LHCN-M2 (cell line): ENCODE measurements around the gene C12orf43. TPM values are rescaled to one million over a fixed set of nuclear protein-coding genes. Genes with fewer than 3 reads are reported as not detected.

Experiments
- DNase-seq: peaks from one replicate; pipeline ENCODE4 v3.0.0-alpha.2; 2012; ENCODE audit warnings: low read depth
- total RNA-seq: library from RNA; depleted of rRNA; stranded (reverse); fragments of >200 nt; gene quantifications from 2 replicates; pipeline ENCODE4 v1.2.3, GENCODE V29; 2014

The C12orf43 gene
- total RNA-seq, 1 experiment from 2014 or later: 18.1 TPM

- no peak for DNase-seq
Observed at GRCh38 chr12:120999191-121000120, 16.8 kb downstream of the C12orf43 start.

- DNase-seq: no peak
Observed at GRCh38 chr12:120998435-120998834, 17.9 kb downstream of the C12orf43 start.

GRCh38 chr12:120997448-120997847, 18.8 kb downstream of the C12orf43 start:
- no peak for DNase-seq

- DNase-seq: no peak
Observed at GRCh38 chr12:120996133-120996746, 20.0 kb downstream of the C12orf43 start.

GRCh38 chr12:120994589-120995337, 21.5 kb downstream of the C12orf43 start:
- DNase-seq: no peak

DNA sequence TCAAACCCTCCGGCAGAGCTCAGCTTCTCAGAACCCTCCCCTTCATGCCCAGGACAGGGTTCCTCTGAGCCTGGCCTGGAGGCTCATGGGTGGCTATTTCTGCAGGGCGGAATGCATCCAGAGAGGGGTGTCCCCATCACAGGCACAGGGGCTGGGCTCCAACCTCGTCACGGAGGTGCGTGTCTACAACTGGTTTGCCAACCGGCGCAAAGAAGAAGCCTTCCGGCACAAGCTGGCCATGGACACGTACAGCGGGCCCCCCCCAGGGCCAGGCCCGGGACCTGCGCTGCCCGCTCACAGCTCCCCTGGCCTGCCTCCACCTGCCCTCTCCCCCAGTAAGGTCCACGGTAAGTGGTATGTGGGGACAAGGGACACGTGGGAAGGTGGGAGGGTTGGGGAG, 22.2 kb downstream of the C12orf43 start:
- no peak for DNase-seq

- no peak for DNase-seq
Observed at GRCh38 chr12:120993496-120993895, 22.8 kb downstream of the C12orf43 start.

GRCh38 chr12:120992989-120993388, 23.3 kb downstream of the C12orf43 start:
- no peak for DNase-seq

- no peak for DNase-seq
Observed at GRCh38 chr12:120991965-120992364, 24.3 kb downstream of the C12orf43 start.

DNA sequence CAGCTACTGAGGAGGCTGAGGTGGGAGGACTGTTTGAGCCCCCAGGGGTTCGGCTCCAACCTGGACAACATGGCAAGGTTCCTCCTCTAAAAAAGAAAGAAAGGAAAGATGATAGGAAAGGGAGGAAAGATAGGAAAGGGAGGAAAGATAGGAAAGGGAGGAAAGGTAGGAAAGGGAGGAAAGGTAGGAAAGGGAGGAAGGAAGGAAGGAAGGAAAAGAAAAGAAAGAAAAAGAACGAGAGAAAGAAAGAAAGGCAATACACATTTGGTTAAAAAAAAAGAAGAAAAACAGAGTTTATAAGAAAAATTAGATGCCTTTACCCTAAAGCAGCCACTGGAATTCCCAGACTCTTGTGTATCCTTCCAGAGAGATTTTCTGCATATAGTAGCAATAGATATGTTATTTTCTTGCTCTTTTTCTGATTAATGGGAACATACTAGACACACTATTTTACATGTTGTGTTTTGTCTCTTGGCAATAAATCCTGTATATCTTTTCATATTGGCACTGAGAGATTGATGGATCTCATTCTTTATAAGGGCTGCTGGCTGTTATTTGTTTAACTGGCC, 25.7 kb downstream of the C12orf43 start:
- no peak for DNase-seq

- DNase-seq: no peak
Observed at GRCh38 chr12:120989687-120990086, 26.6 kb downstream of the C12orf43 start.

DNA sequence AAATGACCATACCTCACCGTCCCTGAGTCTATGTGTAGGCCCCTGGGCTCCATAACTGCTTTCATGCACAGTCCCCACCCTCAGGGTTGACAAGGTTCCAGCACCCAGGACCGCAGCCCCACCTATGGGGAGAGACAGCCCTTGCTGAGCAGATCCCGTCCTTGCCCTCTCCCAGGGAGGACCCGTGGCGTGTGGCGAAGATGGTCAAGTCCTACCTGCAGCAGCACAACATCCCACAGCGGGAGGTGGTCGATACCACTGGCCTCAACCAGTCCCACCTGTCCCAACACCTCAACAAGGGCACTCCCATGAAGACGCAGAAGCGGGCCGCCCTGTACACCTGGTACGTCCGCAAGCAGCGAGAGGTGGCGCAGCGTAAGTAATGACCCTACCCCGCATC, 27.6 kb downstream of the C12orf43 start:
- no peak for DNase-seq

DNA sequence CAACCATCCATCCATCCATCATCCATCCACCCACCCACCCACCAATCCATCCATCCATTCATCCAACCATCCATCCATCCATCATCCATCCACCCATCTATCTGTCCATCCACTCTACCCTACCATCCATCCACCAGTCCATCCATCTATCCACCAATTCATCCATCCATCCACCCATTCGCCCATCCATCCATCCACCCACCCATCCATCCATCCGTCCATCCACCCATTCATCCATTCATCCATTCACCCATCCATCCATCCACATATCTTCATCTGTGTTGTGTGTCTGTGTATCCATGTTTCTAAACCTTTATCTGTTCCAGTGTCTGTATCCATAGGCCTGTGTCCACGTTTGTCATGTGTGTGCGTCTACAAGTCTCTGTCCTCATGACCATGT, 28.1 kb downstream of the C12orf43 start:
- DNase-seq: no peak

DNA sequence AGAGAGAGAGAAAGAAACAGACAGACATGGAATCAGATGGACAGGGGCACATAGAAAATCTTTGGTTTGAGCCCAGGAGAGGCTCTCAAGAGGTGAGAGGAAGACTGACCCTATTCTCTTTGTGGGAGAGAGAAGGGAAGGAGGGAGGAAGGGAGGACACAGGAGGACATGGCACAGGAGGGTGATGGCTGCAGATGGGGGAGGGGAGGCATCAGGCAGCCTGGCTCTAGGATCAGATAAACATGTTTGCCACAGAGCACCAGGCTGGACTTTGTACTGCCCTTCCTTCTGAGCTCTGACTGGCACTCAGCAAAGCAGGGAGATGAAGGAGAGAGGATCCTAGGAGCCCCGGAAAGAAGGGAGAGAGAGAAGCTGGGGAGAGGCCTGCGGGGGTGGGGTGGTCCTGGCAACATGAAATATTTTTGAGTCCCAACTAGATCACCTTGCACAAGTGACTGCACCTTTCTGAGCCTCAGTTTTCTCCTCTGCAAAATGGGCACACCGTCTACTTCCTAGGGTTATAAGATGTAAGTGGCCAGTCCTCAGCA, 31.9 kb downstream of the C12orf43 start:
- DNase-seq: no peak

GRCh38 chr12:120983759-120984158, 32.5 kb downstream of the C12orf43 start:
- DNase-seq: no peak

- no peak for DNase-seq
Observed at GRCh38 chr12:120982659-120983058, 33.6 kb downstream of the C12orf43 start.

DNA sequence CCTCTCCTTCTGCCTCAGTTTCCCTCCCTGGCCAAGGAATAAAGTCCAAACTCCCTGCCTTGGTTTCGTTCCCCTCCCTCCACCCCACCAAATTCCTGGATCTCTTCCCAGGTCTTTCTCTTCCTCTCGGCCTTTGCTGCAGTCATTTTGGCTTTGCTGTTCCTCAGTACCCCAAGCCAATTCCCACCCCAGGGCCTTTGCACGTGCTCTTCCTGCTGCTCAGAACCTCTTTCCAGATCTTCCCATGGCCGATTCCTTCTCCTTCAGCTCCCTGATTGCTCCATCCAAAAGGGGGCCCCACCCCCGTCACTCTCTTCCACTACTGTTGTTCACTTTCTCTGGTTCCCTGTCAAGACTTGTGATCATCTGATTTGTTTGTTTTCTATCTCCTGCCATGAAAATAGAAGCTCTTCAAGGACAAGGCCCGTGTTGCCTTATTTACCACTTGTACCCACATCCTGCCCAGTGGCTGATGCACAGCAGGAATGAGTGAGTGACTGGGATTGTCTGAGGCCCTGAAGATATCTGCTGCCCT, 34.8 kb downstream of the C12orf43 start:
- no peak for DNase-seq

GRCh38 chr12:120980800-120981368, 35.4 kb downstream of the C12orf43 start:
- DNase-seq: no peak

GRCh38 chr12:120979862-120980696, 36.2 kb downstream of the C12orf43 start:
- no peak for DNase-seq
